RWPE2 (cell line): ENCODE data around the gene UBE2O.

Experiments used
- ATAC-seq: fragments of 200-7000 bp; cut with Tn5 transposase; 3 replicates; pipeline ENCODE4 v1.9.1; 2021; ENCODE audit warnings: low read depth
- DNase-seq: peaks from one replicate; pipeline ENCODE4 v3.0.0-alpha.2; 2020; ENCODE audit warnings: low spot score
- H3K27ac ChIP-seq: fragments of 450-650 bp; 2 replicates; pipeline ENCODE4 v1.5.1; 2017; ENCODE audit warnings: mild to moderate bottlenecking; ENCODE audit not compliant: poor library complexity, severe bottlenecking
- H3K27me3 ChIP-seq: fragments of 250-450 bp; sonication (Bioruptor Pico); 2 replicates; pipeline ENCODE4 v1.5.1; 2021; ENCODE audit warnings: mild to moderate bottlenecking, moderate library complexity; ENCODE audit not compliant: insufficient read depth, poor library complexity, severe bottlenecking
- H3K36me3 ChIP-seq: fragments of 250-450 bp; sonication (Bioruptor Pico); 2 replicates; pipeline ENCODE4 v1.5.1; 2020; ENCODE audit warnings: low read depth, mild to moderate bottlenecking, moderate library complexity
- H3K4me1 ChIP-seq: fragments of 250-450 bp; sonication (Bioruptor Pico); 2 replicates; pipeline ENCODE4 v1.5.1; 2021; ENCODE audit warnings: mild to moderate bottlenecking, moderate library complexity; ENCODE audit not compliant: insufficient read depth, poor library complexity, severe bottlenecking
- H3K4me3 ChIP-seq: fragments of 250-450 bp; sonication (Bioruptor Pico); 2 replicates; pipeline ENCODE4 v1.5.1; 2021; ENCODE audit warnings: mild to moderate bottlenecking, moderate library complexity; ENCODE audit not compliant: severe bottlenecking
- H3K9me3 ChIP-seq: fragments of 250-450 bp; sonication (Bioruptor Pico); 2 replicates; pipeline ENCODE4 v1.5.1; 2021; ENCODE audit warnings: mild to moderate bottlenecking, moderate library complexity; ENCODE audit not compliant: severe bottlenecking
- TF ChIP-seq, protein P1 (sequence below): fragments of 450-650 bp; IDR thresholded peaks from one replicate; pipeline ENCODE4 v1.5.1; 2017; ENCODE audit warnings: mild to moderate bottlenecking, moderate library complexity; ENCODE audit not compliant: poor library complexity, severe bottlenecking

The UBE2O gene

DNA sequence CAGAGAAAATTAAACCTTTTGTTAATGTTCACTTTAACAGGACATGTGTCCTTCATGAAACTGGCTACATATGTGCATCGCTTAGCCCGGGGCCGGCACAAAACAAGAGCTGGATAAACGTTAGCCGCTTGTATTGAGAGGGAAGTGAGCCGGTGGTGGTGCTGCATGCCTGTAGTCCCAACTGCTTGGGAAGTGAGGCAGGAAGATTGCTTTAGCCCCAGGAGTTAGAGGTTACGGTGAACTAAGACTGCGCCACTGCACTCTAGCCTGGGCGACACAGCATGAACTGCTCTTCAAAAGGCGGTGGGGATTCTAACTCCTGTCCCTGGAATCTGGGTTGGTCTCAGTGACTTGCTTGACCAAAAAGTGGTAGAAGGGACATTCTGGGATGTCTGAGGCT is 83.6 kb downstream of the UBE2O start:
- H3K27me3 ChIP-seq, result no peaks in the 10 kb centered on the region
- H3K4me1 ChIP-seq, result peaks cover 34% of the 10 kb centered on the region
- H3K27ac ChIP-seq, result peak overlapping the region; percentile 97
- TF ChIP-seq, protein P1, sequence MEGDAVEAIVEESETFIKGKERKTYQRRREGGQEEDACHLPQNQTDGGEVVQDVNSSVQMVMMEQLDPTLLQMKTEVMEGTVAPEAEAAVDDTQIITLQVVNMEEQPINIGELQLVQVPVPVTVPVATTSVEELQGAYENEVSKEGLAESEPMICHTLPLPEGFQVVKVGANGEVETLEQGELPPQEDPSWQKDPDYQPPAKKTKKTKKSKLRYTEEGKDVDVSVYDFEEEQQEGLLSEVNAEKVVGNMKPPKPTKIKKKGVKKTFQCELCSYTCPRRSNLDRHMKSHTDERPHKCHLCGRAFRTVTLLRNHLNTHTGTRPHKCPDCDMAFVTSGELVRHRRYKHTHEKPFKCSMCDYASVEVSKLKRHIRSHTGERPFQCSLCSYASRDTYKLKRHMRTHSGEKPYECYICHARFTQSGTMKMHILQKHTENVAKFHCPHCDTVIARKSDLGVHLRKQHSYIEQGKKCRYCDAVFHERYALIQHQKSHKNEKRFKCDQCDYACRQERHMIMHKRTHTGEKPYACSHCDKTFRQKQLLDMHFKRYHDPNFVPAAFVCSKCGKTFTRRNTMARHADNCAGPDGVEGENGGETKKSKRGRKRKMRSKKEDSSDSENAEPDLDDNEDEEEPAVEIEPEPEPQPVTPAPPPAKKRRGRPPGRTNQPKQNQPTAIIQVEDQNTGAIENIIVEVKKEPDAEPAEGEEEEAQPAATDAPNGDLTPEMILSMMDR, result no peak
- no peak for ATAC-seq
- DNase-seq, result peak; percentile 41
- H3K4me3 ChIP-seq, result no peak overlapping the region
- H3K36me3 ChIP-seq, result no peaks in the 10 kb centered on the region
- H3K9me3 ChIP-seq, result no peaks in the 10 kb centered on the region

DNA sequence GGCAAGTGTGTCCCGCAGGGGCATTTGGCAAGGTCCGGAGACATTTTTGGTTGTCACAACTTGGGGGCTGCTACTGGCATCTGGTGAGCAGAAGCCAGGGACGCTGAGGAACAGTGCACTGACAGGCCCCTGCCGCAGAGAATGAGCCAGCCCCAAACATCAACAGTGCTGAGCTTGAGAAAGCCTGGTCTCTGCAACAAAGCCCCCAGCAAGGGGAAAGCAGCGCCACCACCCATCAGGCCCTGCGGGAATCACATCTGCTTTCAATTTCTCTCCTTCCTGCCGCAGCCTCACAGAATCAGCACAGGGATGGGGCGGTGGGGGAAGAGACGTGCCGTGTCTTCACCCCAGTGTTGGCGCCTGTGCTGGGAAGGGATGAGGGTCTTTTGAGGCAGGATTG is 84.4 kb downstream of the UBE2O start:
- TF ChIP-seq, protein P1, result no peak
- DNase-seq, result no peak
- no peak overlapping the region for H3K27ac ChIP-seq
- H3K27me3 ChIP-seq, result no peaks in the 10 kb centered on the region
- no peaks in the 10 kb centered on the region for H3K9me3 ChIP-seq
- no peaks in the 10 kb centered on the region for H3K36me3 ChIP-seq
- no peak for ATAC-seq
- peaks cover 34% of the 10 kb centered on the region for H3K4me1 ChIP-seq
- H3K4me3 ChIP-seq, result no peak overlapping the region

DNA sequence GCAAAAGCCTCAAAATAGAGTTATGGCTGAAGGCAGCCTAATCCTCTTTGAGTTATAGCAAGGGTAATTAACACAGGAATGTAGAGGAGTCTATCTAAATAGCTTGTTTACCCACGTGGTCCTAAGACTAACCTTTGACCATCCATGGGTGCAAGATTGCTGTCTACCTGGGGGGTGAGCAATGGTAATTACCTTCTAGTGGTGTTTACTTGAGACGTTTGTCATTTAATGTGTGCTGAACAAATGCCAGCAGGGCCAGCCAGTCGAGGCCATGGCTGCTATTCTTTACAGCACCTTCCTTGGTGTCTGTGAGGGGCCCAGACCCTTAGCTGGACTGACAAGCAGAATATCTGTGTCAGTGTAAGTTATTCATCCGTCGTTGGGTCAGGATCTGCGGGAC is 85.3 kb downstream of the UBE2O start:
- Histone ChIP-seq H3K27me3 (no peaks in the 10 kb centered on the region), H3K36me3 (no peaks in the 10 kb centered on the region), H3K9me3 (no peaks in the 10 kb centered on the region), H3K27ac (no peak overlapping the region), H3K4me3 (no peak overlapping the region), H3K4me1 (peaks cover 26% of the 10 kb centered on the region)
- ATAC-seq (no peak), DNase-seq (no peak)
- TF ChIP-seq, protein P1, result no peak

DNA sequence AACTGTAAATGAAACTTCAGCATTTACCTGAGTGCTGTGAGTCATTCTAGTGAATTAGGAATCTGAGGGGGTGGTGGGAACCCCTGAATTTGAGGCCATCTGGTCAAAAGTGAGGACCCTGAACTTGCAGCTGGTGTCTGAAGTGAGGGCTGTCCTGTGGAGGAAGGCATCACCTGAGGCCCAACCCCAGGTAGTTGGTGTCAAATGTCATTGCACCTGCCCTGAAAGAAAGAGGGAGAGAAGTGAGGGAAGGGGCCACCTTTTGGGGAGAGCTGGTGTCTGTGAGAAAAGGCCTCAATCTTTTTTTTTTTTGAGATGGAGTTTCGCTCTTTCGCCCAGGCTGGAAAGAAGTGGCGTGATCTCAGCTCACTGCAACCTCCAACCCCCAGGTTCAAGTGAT is 86.7 kb downstream of the UBE2O start:
- TF ChIP-seq, protein P1, result no peak
- DNase-seq (no peak), ATAC-seq (no peak)
- peaks cover 25% of the 10 kb centered on the region for H3K4me1 ChIP-seq
- no peaks in the 10 kb centered on the region for H3K27me3 ChIP-seq
- no peaks in the 10 kb centered on the region for H3K36me3 ChIP-seq
- no peaks in the 10 kb centered on the region for H3K9me3 ChIP-seq
- H3K4me3 ChIP-seq, result no peak overlapping the region
- no peak overlapping the region for H3K27ac ChIP-seq

DNA sequence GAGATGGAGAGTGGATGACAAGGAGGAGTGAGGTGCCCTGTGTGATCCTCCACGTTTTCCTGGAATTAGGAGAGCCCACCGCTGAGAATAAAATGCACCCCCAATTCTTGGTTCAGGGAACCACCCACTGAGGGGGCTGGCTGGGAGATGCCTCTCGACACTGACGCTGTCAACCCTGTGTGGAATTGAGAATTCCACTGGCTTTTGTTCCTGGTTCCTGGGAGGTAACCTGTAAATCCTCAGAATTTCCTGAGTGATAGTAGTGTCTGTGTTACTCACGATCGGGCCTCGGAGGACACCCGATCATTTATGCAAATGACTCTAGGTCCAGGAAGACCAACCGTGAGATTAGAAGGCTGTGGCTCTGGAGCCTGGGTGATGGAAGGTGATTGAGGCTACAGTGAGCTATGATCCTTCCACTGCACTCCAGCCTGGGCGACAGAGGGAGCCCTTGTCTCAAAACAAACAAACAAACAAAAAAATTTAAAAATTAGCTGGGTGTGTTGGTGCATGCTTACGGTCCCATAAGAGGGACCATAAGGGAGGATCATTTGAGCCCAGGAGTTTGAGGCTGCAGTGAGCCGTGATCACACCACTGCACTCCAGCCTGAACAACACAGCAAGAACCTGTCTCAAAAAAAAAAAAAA is 87.6 kb downstream of the UBE2O start:
- Histone ChIP-seq H3K9me3 (no peaks in the 10 kb centered on the region), H3K27ac (no peak overlapping the region), H3K27me3 (no peaks in the 10 kb centered on the region), H3K4me1 (peaks cover 16% of the 10 kb centered on the region), H3K4me3 (no peak overlapping the region), H3K36me3 (no peaks in the 10 kb centered on the region)
- TF ChIP-seq, protein P1, result peak; percentile 42
- DNase-seq (peak; percentile 38), ATAC-seq (peak; percentile 77)
